Measurements from ENCODE around the gene PLEKHN1.
"Not testable (repeated sequence)": the region's sequence is repeated elsewhere in the genome, so short reads cannot be mapped to it uniquely, and the experiment has no call there.

Gene PLEKHN1

DNA sequence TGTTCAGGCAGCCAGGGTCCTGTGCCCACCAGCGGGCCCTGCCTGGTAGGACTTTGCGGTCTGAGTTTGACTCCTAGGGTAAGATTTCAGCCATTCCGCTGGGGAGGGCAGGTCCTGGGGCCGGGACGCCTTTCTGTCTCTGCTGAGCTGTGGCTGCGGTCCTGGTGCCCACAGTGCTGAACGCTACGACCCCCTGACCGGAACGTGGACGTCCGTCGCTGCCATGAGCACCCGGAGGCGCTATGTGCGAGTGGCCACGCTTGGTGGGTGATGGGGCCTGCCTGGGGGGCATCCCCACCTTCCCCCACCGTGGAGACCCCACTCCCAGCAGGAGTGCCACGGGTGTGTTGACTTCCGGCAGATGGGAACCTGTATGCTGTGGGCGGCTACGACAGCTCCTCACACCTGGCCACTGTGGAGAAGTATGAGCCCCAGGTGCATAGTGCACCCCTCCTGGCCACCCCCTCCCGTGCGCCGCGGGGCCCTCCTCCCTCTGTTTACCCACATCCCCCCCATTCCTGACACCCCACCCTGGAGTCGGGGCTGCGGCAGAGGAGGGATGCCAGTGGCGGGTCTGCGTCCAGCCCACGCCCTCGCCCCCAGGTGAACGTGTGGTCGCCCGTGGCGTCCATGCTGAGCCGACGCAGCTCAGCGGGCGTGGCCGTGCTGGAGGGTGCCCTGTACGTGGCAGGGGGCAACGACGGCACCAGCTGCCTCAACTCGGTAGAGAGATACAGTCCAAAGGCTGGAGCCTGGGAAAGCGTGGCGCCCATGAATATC, 2.3 kb upstream of the PLEKHN1 start:
- no peak for DNase-seq

DNA sequence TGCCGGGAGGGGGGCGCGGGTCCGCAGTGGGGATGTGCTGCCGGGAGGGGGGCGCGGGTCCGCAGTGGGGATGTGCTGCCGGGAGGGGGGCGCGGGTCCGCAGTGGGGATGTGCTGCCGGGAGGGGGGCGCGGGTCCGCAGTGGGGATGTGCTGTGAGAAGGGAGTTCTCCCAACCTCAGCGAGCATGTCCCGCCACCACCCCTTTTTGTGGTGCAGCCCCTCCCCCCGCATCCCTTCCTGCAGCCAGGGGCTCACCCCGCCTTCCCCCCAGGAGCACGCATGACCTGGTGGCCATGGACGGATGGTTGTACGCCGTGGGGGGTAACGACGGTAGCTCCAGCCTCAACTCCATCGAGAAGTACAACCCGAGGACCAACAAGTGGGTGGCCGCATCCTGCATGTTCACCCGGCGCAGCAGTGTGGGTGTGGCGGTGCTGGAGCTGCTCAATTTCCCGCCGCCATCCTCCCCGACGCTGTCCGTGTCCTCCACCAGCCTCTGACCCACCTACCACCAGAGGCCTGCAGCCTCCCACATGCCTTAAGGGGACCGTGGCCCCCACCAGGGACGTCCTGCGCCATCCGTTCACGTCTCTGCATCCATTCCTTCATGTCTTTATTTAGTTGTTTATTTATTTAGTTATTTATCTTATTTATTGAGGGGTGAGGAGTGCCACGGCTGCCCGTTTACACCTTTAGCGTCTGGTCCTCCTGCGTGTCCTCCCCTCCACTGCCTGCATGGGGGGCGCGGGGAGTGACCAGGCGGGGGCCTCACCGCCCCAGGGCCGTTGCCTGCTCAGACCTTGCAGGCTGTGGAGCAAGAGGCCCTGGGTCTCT, 1.4 kb upstream of the PLEKHN1 start:
- no peak for DNase-seq

DNA sequence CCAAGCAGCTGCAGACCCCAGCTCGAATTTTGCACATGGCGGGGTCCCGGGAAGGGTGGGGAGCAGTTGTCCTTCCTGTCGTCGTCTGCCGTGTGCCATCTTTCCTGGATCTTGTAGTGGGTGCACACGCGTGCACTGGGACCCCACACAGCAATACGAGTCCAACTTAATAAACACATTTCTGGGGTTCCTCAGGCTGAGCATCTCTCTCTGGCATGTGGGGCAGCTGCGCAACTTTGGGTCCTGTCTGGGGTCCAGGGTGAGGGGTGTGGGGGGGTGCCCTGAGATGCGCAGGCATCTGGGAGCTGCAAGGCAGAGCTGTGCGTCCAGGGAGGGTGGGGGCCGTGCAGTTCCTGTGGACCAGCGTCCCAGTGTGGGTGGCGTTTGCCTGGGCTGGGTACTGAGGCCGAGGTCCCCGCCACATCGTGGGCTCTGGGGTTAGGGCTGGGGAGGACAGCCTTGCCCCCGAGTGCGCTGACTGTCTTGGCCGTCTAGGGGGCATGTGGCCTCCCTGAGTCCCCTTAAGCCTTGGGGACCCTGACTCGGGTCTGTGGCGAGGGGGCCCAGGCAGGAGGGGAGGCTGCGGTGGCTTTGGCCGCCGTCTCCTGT, 652 bp upstream of the PLEKHN1 start:
- DNase-seq, result no peak

DNA sequence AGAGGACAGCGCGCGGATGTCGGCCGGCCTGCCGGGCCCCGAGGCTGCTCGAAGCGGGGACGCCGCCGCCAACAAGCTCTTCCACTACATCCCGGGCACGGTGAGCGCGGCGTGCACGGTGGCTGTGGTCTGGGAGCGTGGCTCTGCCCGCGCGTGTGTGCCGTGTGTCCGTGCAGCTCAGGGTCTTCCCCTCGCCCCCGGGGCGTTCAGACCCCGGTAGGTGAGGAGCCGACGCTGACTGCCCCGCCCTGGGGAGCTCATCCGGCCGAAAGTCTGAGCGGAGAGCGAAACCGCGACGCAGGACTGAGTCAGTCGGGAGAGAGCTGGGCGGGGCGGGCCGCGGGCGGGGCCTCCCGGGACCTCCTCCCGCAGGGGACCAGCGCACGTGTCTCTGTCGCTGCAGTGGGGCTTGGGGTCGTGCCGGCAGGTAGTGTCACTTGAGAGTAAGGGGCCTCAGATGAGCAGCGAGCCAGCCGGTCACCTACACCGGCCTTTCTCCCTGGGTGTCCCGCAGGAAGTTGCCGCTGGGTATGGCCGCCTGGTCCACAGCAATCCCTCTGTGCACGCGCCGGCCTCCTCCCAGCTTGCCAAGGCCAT, 520 bp downstream of the PLEKHN1 start:
- no peak for DNase-seq

DNA sequence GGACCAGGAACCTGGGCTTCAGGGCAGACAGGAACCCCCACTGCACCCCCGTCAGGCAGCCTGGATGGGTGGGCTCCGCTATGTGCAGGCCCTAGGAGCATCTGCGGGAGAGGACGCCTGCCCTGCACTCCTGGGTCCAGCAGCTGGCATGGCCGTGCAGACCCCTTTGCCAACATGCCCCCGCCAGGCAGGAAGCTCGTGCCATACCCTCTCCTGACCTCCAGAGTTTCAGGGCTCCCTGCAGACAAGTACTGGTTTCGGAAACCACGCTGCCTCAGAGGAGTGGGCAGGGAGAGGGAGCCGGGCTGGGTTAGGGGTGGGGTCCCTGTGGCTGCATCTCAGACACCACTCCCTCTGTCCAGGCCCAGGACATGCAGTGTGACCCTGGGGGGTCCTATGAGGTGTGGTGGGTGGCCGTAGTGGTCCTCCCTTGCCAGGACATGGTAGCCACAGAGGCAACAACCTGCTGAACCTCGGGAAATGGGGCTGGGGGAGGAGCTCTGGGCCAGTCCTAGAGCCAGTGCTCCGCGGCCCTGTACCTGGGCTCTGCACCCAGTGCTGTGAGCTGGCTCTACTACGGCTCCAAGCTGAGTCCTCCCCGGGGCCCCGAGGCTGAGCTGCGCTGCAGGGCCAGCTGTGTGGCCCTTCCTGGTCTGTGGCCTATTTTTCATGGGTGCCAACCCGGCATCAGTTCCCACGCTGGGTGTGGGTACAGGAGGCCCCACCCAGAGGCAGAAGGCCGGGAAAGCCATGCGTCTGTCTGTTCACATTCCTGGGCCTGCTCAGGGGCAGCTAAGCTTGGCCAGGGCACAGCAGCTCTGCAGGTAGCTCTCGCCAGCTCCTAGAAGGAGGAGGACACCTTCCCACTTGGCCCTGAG, 1.4 kb downstream of the PLEKHN1 start:
- no peak for DNase-seq

DNA sequence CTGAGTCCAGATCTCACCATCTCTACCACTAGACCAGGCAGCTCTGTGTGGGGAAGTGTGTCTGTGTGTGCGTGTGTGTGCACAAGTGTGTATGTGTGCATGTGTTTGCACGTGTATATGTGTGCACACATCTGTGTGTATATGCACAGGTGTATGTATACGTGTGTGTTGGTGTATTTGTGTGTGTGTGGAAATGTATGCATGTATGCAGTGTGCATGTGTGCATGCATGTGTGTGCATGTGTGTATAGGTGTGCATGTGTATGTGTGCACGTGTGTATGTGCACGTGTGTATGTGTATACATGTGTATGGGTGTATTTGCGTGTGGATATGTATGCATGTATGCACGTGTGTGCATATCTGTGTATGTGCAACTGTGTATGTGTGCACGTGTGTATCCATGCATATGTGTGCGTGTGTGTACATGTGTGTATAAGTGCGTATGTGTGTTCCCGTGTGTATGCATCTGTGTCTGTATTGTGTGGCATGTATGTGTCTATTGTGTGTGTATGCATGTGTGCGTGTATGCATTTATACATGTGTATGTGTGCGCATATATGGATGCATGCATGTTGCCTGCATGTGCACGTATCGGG, 3.1 kb downstream of the PLEKHN1 start:
- no peak for DNase-seq

DNA sequence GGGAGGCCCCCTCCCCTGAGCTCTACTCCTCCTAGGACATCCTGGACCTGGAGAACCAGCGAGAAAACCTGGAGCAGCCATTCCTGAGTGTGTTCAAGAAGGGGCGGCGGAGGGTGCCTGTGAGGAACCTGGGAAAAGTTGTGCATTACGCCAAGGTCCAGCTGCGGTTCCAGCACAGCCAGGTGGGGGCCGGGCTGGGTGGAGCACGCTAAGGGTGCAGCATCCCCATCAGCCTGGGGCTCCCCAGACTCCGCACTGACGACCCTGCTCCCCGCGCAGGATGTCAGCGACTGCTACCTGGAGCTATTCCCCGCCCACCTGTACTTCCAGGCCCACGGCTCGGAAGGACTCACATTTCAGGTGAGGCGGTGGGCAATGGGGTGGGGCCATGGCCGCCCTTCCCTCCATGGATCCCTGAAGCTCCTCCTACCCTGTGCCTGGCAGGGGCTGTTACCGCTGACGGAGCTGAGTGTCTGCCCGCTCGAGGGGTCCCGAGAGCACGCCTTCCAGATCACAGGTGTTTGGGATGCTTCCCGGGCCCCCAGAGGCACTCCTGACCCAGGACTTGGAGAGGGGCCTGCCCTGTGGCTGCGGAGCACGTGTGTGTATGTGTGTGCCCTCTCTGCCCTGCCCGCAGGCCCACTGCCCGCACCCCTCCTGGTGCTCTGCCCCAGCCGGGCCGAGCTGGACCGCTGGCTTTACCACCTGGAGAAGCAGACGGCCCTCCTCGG, 4.1 kb downstream of the PLEKHN1 start:
- no peak for DNase-seq

DNA sequence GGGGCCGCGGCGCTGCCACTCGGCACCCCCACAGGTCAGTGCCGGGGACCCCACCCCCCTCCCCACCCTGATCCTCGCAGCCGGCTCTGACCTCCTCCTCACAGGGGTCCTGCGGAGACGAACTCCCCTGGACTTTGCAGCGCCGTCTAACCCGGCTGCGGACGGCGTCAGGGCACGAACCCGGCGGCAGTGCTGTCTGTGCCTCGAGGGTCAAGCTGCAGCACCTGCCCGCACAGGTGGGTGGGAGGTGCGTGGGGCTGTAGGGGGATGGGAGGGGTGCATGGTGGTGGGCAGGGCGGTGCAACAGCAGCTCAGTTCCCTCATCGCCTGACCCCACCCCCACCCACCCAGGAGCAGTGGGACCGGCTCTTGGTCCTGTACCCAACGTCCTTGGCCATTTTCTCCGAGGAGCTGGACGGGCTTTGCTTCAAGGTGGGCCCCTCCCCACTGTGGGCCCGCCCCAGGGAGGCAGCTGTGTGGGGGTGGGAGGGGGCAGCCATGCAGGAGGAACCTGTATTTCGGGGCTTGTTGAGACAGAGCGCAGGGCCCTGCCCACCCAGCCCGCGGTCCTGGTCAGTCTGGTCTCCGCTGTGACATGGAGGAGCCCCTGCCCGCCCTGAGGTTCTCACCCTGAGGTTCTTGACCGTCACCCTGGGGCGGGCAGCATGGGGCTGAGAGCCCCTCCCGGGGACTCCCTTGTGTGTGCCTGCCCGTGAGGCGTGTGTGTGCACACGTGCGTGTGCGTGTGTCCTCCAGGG, 4.9 kb downstream of the PLEKHN1 start:
- no peak for DNase-seq

DNA sequence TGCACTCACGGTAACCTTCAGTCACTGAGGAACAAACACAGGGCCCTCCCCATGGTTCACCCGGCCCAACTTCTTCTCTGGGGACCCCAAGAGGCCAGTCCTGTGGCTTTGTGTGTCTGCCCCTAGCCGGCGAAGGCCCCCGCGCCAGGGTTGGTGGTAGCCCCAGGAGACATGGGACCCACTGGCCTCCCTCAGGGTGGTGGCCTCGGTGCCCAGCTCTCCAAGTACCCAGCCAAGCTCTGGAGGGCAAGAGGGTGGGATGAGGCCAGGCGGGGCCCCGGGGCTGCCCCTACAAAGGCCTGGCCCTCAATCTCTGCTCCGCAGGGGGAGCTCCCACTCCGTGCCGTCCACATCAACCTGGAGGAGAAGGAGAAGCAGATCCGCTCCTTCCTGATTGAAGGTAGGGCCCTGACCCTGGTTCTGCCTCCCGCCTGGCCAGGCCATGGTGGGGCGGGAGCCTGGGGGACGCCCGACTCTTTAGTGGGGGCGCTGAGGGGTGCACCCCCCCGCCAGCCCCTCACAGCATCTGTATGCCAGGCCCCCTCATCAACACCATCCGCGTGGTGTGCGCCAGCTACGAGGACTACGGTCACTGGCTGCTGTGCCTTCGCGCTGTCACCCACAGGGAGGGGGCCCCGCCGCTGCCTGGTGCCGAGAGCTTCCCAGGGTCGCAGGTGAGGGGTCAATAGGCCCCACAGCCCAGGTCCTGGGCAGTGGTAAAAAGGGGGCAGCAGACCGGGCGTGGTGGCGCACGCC, 5.6 kb downstream of the PLEKHN1 start:
- DNase-seq, result no peak

DNA sequence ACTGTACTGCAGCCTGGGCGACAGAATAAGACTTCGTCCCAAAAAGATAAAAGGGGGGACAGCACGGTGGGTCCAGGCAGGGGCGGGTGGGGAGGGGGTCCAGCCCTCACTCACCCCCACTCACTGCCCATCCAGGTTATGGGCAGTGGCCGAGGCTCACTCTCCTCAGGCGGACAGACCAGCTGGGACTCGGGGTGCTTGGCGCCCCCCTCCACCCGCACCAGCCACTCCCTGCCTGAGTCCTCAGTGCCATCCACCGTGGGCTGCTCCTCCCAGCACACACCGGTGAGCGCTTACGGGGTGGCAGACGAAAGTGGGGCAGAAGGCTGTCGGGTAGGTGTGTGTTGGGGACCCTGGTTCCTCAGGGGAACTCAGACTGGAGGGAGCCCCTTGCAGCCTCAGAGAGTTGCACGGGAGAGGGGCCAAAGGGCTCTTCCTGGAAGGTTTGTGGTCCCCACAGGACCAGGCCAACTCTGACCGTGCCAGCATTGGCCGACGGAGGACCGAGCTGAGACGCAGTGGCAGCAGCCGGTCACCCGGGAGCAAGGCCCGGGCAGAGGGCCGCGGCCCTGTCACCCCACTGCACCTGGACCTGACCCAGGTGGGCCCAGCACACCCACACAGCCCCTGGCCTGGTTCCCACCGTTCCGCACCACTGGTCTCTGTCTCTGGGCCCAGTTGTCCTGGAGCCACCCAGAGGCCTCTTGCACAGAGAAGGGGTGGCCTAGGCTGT, 6.6 kb downstream of the PLEKHN1 start:
- no peak for DNase-seq

DNA sequence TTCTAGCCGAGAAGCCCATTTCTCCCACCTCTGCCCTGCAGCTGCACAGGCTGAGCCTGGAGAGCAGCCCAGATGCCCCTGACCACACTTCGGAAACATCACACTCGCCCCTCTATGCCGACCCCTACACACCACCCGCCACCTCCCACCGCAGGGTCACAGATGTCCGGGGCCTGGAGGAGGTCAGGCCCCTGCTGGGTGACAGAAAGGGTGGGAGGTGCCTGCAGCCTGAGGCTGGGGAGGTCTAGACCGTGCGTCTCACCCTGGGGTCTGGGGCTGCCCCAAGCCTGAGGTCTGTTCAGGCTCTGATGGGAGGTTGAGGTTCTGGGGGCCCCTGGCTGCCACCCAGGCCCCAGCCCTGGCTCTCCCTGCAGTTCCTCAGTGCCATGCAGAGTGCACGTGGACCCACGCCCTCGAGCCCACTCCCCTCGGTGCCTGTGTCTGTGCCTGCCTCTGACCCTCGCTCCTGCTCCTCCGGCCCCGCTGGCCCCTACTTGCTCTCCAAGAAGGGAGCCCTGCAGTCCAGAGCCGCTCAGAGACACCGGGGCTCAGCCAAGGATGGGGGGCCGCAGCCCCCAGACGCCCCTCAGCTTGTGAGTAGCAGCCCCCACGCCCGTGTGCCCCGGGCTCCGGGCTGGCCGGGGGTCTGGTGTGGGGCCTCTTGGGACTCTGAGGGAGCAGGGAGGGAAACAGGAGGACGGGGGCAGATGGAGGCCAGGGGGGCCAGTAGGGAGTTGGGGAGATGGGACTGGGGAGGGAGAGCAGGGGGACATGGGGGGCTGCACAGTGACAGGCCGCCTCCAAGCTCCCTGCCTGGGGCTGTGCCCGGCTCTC, 7.4 kb downstream of the PLEKHN1 start:
- DNase-seq, result no peak

DNA sequence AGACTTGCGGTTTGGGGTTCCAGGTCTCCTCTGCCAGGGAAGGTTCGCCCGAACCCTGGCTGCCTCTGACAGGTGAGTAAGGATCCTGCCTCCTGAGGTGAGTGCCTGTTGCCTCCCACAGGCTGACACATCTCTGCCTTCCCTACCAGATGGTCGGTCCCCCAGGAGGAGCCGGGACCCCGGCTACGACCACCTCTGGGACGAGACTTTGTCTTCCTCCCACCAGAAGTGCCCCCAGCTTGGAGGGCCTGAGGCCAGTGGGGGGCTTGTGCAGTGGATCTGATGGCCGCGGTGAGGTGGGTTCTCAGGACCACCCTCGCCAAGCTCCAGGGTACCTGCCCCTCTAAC, 8.0 kb downstream of the PLEKHN1 start:
- DNase-seq, result no peak

DNA sequence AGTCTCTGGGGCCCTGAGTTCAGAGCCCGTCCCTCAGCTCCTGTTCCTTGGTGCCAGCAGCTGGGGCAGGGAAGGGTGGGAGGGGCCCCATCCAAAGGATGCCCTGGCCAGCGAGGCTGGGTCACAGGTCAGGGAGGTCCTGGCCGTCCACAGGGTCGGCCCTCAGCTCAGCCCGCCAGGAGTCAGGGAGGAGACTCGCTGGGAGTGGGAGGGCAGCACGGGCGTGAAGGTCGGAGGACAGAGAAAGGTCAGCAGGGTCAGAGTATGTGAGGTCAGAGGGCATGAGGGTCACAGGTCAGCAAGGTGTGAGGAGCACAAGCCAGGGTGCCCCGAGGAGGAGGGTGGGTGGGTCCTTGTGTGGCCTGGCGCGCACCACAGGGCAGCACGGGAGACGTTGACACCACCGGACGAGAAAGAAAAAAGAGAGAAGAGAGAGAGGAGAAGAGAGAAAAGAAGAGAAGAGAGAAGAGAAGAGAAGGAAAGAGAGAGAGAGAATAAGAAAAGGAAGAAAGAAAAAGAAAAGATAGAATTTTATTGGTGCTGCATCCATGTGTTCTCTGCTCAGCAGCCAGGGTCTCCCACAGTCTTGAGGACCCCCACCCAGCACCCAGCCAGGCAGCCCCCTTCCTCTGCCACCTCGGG, 8.5 kb downstream of the PLEKHN1 start:
- no peak for DNase-seq

DNA sequence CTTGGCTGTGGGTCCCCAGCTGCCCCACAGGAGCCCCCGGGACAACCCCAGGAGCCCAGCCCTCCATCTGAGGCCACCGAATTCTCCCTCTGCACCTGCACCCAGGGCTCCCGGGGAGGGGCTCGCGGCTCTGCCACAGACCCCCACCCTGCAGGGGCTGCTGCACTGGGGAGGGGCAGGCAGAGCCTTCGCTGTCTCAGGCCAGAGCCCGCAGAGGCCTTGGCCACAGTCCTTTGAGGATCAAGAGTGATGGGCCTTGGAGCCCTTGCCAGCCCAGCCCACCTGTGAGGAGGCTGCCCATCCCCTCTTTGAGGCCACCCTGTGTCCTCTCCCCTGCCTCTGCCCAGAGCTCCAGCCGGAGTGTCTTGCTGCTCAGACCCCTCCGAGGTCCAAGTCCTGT, 9.1 kb downstream of the PLEKHN1 start:
- no peak for DNase-seq

DNA sequence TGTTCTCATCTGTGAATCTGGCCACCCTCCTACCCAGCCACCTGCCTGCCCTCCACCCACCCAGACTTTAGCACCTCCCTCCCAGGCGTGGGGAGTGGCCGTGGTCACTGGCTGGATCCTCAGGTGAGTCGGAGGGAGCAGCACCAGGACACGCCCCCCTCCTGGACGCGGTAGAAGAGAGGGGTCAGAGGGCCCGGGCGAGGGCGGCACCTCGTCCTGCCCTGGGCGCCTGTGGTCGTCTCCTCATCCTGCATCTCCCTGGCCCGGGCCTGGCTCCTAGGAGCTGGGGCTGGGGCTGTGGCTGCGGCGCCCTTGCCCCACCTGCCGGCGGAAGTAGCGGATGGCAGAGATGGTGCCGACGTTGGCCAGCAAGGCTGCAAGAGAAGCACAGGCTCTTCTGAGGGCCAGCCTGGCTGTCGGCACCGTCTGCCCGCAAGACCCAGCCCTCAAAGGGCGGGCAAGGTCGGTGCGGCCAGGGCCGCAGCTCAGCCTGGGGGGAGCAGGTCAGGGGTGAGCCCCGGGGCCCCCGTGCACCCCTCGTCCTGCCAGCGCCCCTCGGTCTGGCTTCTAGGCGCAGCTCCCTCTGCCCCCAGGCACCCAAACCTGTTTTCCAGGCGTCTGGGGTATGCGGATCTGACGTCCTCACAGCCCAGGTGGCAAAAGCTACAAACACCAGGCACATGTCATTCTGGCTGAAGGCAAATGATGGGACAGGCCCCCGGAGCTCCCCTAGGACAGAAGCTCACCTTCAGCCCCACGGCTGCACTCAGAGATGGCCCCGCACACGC, 9.8 kb downstream of the PLEKHN1 start:
- DNase-seq, result no peak

DNA sequence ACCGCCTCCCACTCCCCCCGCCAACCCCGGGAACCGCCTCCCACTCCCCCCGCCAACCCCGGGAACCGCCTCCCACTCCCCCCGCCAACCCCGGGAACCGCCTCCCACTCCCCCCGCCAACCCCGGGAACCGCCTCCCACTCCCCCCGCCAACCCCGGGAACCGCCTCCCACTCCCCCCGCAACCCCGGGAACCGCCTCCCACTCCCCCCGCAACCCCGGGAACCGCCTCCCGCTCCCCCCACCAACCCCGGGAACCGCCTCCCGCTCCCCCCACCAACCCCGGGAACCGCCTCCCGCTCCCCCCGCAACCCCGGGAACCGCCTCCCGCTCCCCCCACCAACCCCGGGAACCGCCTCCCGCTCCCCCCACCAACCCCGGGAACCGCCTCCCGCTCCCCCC, 10.5 kb downstream of the PLEKHN1 start:
- not testable (repeated sequence) for DNase-seq
